ENCODE results near the gene FRYL. TPM values are rescaled to one million over a fixed set of nuclear protein-coding genes. Genes with fewer than 3 reads are reported as not detected.

FRYL gene
- total and polyA plus RNA-seq, 2 of the 13 experiments (the other 11 are each of a cell fraction or from before 2014, with no cell fraction given) = 9.7 to 19.6 TPM

DNA sequence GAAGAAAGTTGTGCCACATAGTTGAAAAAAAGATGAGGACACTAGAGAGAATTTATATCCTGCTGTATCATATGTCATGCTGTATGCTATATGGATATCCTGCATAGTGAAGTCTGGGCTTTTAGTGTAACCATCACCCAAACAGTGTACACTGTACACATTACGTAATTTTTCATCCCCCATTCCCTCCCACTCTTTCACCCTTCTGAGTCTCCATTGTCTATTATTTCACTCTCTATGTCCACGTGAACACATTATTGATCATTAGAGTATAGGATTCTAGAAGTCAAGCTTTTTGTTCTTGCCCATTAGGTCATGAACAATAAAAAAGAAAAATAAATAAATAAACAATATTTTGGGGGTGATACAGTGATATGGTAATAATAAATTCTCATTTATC lies 18.0 kb upstream of the FRYL start (continued):
- TF ChIP-seq, protein P1, sequence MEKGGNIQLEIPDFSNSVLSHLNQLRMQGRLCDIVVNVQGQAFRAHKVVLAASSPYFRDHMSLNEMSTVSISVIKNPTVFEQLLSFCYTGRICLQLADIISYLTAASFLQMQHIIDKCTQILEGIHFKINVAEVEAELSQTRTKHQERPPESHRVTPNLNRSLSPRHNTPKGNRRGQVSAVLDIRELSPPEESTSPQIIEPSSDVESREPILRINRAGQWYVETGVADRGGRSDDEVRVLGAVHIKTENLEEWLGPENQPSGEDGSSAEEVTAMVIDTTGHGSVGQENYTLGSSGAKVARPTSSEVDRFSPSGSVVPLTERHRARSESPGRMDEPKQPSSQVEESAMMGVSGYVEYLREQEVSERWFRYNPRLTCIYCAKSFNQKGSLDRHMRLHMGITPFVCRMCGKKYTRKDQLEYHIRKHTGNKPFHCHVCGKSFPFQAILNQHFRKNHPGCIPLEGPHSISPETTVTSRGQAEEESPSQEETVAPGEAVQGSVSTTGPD (CRISPR knock-in tag; IDR thresholded peaks at IDR 0.05) = no peak
- TF ChIP-seq, protein P2, sequence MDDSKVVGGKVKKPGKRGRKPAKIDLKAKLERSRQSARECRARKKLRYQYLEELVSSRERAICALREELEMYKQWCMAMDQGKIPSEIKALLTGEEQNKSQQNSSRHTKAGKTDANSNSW (CRISPR knock-in tag; IDR thresholded peaks at IDR 0.05; ENCODE audit: borderline replicate concordance) = no peak
- TF ChIP-seq NFKB2 (CRISPR knock-in tag; IDR thresholded peaks at IDR 0.05; ENCODE audit: borderline replicate concordance) = no peak
- no peak for TF ChIP-seq SOX6 (IDR thresholded peaks at IDR 0.05)
- peak; percentile 71 for TF ChIP-seq SOX6 (CRISPR knock-in tag; IDR thresholded peaks at IDR 0.05)
- TF ChIP-seq HCFC1 (IDR thresholded peaks at IDR 0.05; ENCODE audit: low read depth, low read length) = no peak
- TF ChIP-seq CENPT (CRISPR knock-in tag; IDR thresholded peaks at IDR 0.05; ENCODE audit: low read depth) = no peak
- no peak for TF ChIP-seq IKZF4 (CRISPR knock-in tag; IDR thresholded peaks at IDR 0.05; ENCODE audit: borderline replicate concordance, low read depth, not compliant biosample characterization)
- TF ChIP-seq HMG20A (CRISPR knock-in tag; IDR thresholded peaks at IDR 0.05; ENCODE audit: borderline replicate concordance) = 0 out of 2 replicates have a peak, but pooled peaks have one; percentile 15
- no peak for TF ChIP-seq ZFP62 (CRISPR knock-in tag; IDR thresholded peaks at IDR 0.05)
- TF ChIP-seq XBP1 (CRISPR knock-in tag; IDR thresholded peaks at IDR 0.05) = no peak
- peak; percentile 73; the same call in 1 of the 2 replicates for TF ChIP-seq SOX5 (CRISPR knock-in tag; IDR thresholded peaks at IDR 0.05; ENCODE audit: borderline replicate concordance)
- TF ChIP-seq HOXD1 (CRISPR knock-in tag; IDR thresholded peaks at IDR 0.05) = no peak
- TF ChIP-seq FOXA3 (CRISPR knock-in tag; IDR thresholded peaks at IDR 0.05) = peak; percentile 52
- TF ChIP-seq ZBTB3 (CRISPR knock-in tag; IDR thresholded peaks at IDR 0.05; ENCODE audit: borderline replicate concordance, low read depth) = no peak
- no peak for TF ChIP-seq ZBTB8A (CRISPR knock-in tag; IDR thresholded peaks at IDR 0.05; ENCODE audit: borderline replicate concordance, low read depth)
- TF ChIP-seq JUN (CRISPR knock-in tag; IDR thresholded peaks at IDR 0.05) = no peak
- TF ChIP-seq, protein P3, sequence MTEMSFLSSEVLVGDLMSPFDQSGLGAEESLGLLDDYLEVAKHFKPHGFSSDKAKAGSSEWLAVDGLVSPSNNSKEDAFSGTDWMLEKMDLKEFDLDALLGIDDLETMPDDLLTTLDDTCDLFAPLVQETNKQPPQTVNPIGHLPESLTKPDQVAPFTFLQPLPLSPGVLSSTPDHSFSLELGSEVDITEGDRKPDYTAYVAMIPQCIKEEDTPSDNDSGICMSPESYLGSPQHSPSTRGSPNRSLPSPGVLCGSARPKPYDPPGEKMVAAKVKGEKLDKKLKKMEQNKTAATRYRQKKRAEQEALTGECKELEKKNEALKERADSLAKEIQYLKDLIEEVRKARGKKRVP (CRISPR knock-in tag; IDR thresholded peaks at IDR 0.05) = no peak
- TF ChIP-seq HOXA5 (CRISPR knock-in tag; IDR thresholded peaks at IDR 0.05) = no peak
- TF ChIP-seq HNRNPK (IDR thresholded peaks at IDR 0.05; ENCODE audit: low read depth, low read length, poor library complexity, severe bottlenecking) = no peak
- no peak for TF ChIP-seq ELF1 (CRISPR knock-in tag; IDR thresholded peaks at IDR 0.05)
- TF ChIP-seq, protein P4, sequence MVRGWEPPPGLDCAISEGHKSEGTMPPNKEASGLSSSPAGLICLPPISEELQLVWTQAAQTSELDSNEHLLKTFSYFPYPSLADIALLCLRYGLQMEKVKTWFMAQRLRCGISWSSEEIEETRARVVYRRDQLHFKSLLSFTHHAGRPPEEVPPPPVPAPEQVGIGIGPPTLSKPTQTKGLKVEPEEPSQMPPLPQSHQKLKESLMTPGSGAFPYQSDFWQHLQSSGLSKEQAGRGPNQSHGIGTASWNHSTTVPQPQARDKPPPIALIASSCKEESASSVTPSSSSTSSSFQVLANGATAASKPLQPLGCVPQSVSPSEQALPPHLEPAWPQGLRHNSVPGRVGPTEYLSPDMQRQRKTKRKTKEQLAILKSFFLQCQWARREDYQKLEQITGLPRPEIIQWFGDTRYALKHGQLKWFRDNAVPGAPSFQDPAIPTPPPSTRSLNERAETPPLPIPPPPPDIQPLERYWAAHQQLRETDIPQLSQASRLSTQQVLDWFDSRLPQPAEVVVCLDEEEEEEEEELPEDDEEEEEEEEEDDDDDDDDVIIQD (CRISPR knock-in tag; IDR thresholded peaks at IDR 0.05; ENCODE audit: low read depth) = no peak
- TF ChIP-seq PRMT3 (CRISPR knock-in tag; IDR thresholded peaks at IDR 0.05; ENCODE audit: borderline replicate concordance, low read depth) = no peak
- TF ChIP-seq, protein P5, sequence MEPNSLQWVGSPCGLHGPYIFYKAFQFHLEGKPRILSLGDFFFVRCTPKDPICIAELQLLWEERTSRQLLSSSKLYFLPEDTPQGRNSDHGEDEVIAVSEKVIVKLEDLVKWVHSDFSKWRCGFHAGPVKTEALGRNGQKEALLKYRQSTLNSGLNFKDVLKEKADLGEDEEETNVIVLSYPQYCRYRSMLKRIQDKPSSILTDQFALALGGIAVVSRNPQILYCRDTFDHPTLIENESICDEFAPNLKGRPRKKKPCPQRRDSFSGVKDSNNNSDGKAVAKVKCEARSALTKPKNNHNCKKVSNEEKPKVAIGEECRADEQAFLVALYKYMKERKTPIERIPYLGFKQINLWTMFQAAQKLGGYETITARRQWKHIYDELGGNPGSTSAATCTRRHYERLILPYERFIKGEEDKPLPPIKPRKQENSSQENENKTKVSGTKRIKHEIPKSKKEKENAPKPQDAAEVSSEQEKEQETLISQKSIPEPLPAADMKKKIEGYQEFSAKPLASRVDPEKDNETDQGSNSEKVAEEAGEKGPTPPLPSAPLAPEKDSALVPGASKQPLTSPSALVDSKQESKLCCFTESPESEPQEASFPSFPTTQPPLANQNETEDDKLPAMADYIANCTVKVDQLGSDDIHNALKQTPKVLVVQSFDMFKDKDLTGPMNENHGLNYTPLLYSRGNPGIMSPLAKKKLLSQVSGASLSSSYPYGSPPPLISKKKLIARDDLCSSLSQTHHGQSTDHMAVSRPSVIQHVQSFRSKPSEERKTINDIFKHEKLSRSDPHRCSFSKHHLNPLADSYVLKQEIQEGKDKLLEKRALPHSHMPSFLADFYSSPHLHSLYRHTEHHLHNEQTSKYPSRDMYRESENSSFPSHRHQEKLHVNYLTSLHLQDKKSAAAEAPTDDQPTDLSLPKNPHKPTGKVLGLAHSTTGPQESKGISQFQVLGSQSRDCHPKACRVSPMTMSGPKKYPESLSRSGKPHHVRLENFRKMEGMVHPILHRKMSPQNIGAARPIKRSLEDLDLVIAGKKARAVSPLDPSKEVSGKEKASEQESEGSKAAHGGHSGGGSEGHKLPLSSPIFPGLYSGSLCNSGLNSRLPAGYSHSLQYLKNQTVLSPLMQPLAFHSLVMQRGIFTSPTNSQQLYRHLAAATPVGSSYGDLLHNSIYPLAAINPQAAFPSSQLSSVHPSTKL (CRISPR knock-in tag; IDR thresholded peaks at IDR 0.05) = 0 out of 2 replicates have a peak, but pooled peaks have one; percentile 42

Data from HepG2 (cell line).